A549 treated with CORT108297 at 1 μM for 4 hours (cell line): ENCODE results near the gene STRN4. TPM values are rescaled to one million over a fixed set of nuclear protein-coding genes. Genes with fewer than 3 reads are reported as not detected.

Experiments used
- total RNA-seq: library from RNA; stranded (reverse); fragments of 200-300 nt; extraction: Qiagen RNA extraction; gene quantifications from 5 replicates; pipeline ENCODE4 v1.2.3, GENCODE V29; 2022

Gene STRN4
- 70.2 to 98.6 TPM (median 92.3 TPM) in 5 replicates for total RNA-seq

GRCh38 chr19:46746281-46747057 is at the start of gene STRN4:
Gene STRN4 (minus strand): TSS chr19:46746450. CDS start chr19:46746430, 20 bp downstream.

GRCh38 chr19:46788262-46788967 is 42.2 kb upstream of the STRN4 start, which contains the start of gene SLC1A5:
Gene SLC1A5 (minus strand): TSS chr19:46788594. CDS start chr19:46787965, 629 bp downstream.

GRCh38 chr19:46745521-46746280 is 549 bp downstream of the STRN4 start, which contains the start of gene FKRP:
Gene FKRP (plus strand): TSS chr19:46746057. CDS start chr19:46755451, 9,394 bp downstream.

GRCh38 chr19:46717034-46717715 is 29.1 kb downstream of the STRN4 start, which contains the start of gene PRKD2:
Gene PRKD2 (minus strand): TSS chr19:46717114. CDS start chr19:46716370, 744 bp downstream.

Other genes starting within 250 kb of the STRN4 start
- 206 to 253 TPM (median 241 TPM) in 5 replicates for gene CALM3, start 145.1 kb downstream of the STRN4 start, total RNA-seq
- gene PTGIR, start 121.4 kb downstream of the STRN4 start, total RNA-seq, result 0.08 to 0.22 TPM (median 0.09 TPM) in 3 of 5 replicates, not detected in the others
- not detected in 5 replicates for gene GNG8, start 110.2 kb downstream of the STRN4 start, total RNA-seq
- 0.29 to 0.39 TPM (median 0.31 TPM) in 5 replicates for gene DACT3, start 85.3 kb downstream of the STRN4 start, total RNA-seq
- 24.2 to 34.1 TPM (median 30.3 TPM) in 5 replicates for gene PRKD2, start 29.3 kb downstream of the STRN4 start, total RNA-seq
- 16.7 to 22.8 TPM (median 21.0 TPM) in 5 replicates for gene FKRP, start 393 bp downstream of the STRN4 start, total RNA-seq
- 235 to 281 TPM (median 252 TPM) in 5 replicates for gene SLC1A5, start 42.1 kb upstream of the STRN4 start, total RNA-seq
- 232 to 329 TPM (median 314 TPM) in 5 replicates for gene AP2S1, start 104.4 kb upstream of the STRN4 start, total RNA-seq
- gene ARHGAP35, start 114.5 kb upstream of the STRN4 start, total RNA-seq, result 23.0 to 30.9 TPM (median 29.0 TPM) in 5 replicates